HG02840 (cell line): ENCODE data around the gene GRPEL2.
A peak's percentile ranks its signal among the peaks of the same experiment; 100 is the strongest.

Source experiments
- ATAC-seq: cut with Tn5 transposase; IDR thresholded peaks from one replicate; pipeline ENCODE4 v1.9.1; 2021; ENCODE audit warnings: mild to moderate bottlenecking, moderate library complexity, moderate number of reproducible peaks; ENCODE audit not compliant: unreplicated experiment, low FRiP score

The GRPEL2 gene

GRCh38 chr5:149353911-149354310, 8.6 kb downstream of the GRPEL2 start:
- no peak for ATAC-seq

DNA sequence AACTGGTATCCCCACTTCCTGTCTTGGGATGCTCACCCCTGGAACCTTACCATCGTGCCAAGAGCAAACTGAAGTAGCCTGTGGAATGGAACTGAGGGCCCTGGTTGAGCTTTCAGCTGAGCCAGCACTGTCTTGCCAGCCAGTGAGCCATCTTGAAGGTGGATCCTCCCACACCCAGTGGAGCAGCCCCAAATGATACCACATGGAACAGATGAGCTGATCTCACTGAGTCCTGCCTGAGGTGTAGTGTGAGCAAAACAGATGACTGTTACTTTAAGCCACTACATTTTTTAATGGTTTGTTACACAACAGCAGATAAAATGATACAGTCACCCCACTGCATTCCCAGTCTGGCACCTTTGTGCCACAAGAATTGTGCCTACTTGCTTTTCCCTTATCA, 10.4 kb downstream of the GRPEL2 start:
- no peak for ATAC-seq

GRCh38 chr5:149356391-149356790, 11.1 kb downstream of the GRPEL2 start:
- no peak for ATAC-seq

- ATAC-seq, result peak; percentile 99
Measured at GRCh38 chr5:149357370-149358293, 12.3 kb downstream of the GRPEL2 start, which contains the start of gene PCYOX1L. PCYOX1L (plus strand) TSS chr5:149358046; CDS start chr5:149358069, 23 bp downstream.

- peak; percentile 12 for ATAC-seq
Measured at GRCh38 chr5:149358294-149358651, 13.0 kb downstream of the GRPEL2 start.

DNA sequence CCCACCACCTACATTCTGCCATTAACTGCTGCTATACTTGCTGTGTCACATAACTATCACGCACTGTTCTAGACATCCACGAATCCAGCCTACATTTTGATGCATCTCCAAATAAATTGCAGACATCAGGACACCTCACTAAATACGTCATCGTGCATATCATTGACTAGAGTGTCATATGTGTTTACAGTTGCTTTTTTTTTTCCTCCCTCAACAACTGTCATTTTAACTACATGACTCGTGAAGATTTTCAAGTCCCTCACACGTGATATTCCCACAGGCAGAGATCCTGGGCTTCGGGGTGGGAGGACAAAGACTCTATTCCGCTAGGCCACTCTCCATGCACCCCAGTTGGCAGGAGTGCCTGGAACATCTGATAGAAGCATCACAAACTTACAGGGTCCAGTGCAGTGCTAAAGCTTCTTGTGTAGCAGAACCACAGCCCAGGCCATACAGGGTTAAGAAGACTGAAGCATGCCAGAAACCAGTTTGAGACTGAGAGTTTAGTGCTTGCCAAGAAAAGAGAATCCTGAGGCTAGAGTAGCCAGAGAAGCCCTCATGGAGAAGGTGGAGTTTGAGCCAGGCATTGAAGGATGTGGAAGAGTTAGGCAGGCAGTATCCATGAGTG, 13.7 kb downstream of the GRPEL2 start:
- ATAC-seq, result no peak

GRCh38 chr5:149360272-149360671, 15.0 kb downstream of the GRPEL2 start:
- no peak for ATAC-seq

- ATAC-seq, result no peak
Measured at GRCh38 chr5:149362541-149362940, 17.2 kb downstream of the GRPEL2 start.

GRCh38 chr5:149363358-149363757, 18.1 kb downstream of the GRPEL2 start:
- no peak for ATAC-seq

- ATAC-seq, result no peak
Measured at GRCh38 chr5:149363936-149364335, 18.6 kb downstream of the GRPEL2 start.

DNA sequence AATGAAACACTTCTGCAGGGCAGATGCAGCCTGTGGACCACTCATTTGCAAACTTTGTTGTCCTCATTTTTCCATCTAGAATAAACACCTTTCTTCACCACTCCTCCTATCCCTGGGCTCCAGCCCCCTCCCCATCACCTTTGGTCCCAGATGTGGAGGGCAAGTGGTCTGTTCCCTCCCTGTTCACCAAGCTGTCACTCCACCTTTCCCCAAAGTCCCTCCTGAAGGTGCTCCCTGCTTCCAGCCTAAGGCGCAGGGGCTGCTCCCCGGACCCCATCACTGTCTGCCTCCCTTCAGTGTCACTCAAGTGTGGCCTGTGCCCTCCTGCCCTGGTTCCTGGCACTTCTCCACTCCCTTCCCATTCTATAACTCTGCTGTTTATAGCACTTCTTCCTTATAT, 19.4 kb downstream of the GRPEL2 start:
- ATAC-seq, result no peak

DNA sequence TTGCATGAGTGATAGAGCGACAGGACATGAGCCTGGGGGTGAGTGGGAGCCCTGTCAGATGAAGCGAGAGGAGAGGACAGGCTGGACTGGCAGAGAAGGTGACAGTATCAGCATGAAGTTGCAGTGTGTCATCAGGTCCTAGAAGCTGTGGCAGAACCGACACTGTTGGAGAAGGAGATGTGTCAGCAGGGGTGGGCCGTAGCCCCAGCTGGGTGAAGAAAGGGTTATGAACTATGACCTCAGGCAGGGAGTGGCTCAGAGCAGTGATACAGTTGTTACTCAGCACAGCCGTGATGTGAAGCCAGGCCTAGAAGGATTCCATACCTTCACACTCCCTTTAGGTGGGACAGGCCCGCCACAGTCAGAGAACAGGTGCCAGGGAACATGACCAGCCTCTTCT, 20.1 kb downstream of the GRPEL2 start:
- ATAC-seq, result no peak

- no peak for ATAC-seq
Measured at GRCh38 chr5:149366169-149366729, 20.9 kb downstream of the GRPEL2 start.

DNA sequence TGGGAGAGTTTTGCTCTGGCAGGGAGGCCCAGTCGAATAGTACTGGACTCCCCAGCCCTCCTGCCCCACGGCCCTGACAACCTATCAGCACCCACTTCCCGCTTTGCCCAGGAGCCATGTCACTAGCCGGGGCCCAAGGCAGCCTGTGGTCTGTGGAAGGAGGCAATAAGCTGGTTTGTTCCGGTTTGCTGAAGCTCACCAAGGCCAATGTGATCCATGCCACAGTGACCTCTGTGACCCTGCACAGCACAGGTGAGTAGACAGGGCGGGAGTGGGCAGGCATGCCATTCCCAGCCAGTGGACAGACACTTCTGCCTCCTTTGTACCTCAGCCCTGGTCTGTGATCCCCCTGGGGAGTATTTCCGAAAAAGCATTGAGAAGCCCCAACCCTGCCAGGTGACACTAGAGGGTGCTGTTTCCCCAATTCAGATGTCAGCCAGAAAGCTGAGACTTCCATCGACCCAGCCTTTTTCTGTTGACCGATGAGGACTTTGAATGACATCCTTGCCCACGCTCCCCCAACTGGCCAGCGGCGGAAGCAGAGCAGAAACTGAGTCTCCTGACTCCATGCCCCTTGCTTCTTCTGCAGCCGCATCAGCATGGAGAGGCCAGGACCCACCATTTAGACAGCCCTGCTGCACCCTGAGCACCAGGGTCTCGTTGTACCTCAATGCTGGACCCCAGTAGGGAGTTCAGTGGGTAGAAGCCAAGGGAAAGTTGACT, 22.1 kb downstream of the GRPEL2 start:
- no peak for ATAC-seq

DNA sequence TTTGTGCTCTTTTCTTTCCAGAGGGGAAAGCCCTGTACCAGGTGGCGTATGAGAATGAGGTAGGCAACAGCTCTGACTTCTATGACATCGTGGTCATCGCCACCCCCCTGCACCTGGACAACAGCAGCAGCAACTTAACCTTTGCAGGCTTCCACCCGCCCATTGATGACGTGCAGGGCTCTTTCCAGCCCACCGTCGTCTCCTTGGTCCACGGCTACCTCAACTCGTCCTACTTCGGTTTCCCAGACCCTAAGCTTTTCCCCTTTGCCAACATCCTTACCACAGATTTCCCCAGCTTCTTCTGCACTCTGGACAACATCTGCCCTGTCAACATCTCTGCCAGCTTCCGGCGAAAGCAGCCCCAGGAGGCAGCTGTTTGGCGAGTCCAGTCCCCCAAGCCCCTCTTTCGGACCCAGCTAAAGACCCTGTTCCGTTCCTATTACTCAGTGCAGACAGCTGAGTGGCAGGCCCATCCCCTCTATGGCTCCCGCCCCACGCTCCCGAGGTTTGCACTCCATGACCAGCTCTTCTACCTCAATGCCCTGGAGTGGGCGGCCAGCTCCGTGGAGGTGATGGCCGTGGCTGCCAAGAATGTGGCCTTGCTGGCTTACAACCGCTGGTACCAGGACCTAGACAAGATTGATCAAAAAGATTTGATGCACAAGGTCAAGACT, 22.8 kb downstream of the GRPEL2 start:
- ATAC-seq, result no peak

- ATAC-seq, result no peak
Measured at GRCh38 chr5:149370878-149371277, 25.6 kb downstream of the GRPEL2 start.

DNA sequence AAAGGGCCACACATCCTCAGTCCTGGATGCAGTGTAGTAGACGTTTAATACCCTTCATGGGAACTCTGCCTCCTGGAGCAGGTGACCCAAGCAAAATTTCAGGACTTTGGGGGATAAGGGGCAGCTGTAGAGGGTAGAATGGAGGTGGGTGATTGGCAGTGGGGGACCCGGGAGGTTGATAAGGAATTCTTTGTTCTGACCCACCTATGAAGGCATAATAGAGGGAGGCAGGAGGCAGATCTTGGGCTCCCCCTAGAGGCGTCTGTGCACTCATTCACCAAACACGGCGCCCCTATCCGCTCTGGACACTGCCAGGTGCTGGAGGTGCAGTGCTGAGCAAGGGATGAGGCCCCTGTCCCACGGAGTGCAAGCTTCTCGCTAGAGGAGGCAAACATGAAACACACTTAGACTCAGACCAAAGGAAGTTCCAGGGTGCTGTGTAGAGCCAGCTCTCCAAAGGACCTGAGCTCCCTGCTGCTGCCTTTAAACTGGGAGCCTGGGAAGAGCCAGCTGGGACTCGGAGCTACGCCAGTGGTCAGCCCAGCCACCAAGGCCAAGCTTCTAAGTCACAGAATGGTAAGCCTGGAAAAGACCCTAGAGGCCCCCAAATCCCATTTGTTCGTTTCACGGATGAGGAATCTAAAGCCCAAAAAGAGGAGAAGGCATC, 26.1 kb downstream of the GRPEL2 start:
- ATAC-seq, result peak; percentile 68

DNA sequence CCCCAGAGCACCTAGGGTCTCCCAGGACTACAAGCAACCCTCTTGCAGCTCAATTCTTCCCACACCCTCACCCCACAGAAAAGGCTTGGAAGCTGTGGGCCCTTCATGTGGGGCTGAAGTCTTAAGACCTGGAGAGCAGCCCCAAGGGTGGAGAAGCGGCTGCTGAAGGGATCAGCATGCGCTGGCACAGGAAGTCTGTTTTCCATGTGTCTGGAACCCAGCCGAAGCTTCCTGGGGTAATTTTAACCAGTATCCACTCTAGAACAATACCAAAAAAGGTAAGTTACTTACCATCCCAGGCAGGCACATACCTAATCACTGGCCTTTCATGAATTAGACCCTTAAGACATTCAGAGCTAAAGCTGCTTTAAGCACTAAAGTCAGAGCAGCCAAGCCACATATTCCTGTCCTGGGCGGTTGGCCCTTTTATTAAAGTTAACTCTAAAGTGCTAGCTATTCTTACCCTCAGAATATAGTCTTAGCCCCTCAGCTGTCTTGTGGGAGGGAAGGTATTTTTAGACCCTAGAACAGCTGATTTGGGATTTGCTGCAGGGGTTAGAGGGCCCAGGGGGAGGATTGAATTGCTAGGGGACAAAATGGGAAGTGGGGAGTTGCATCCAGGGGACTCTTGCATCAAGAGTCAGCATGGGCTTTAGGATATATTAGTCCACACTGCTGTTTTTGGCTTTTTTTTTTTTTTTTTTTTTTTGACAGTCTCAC, 26.9 kb downstream of the GRPEL2 start:
- no peak for ATAC-seq

- no peak for ATAC-seq
Measured at GRCh38 chr5:149372932-149373331, 27.6 kb downstream of the GRPEL2 start.
